PFSK-1 (cell line): ENCODE data around the gene AFTPH.

ENCODE experiments used
- FOXP2 ChIP-seq: optimal IDR thresholded peaks from 2 replicates; pipeline ENCODE3; 2011; ENCODE audit warnings: borderline replicate concordance, control low read depth, inconsistent platforms; ENCODE audit not compliant: insufficient read depth; ENCODE audit errors: extremely low read length, extremely low read depth
- POLR2AphosphoS5 ChIP-seq: IDR thresholded peaks from 2 replicates; pipeline ENCODE4 v1.6.1; 2012; ENCODE audit warnings: low read depth, mild to moderate bottlenecking, control low read depth, low read length, moderate library complexity
- SIN3A ChIP-seq: IDR thresholded peaks from 2 replicates; pipeline ENCODE4 v1.6.1; 2012; ENCODE audit warnings: mild to moderate bottlenecking, low read length, moderate library complexity, borderline replicate concordance; ENCODE audit not compliant: insufficient read depth
- TAF1 ChIP-seq: IDR thresholded peaks from 2 replicates; pipeline ENCODE4 v1.6.1; 2012; ENCODE audit warnings: low read length, control low read depth, borderline replicate concordance; ENCODE audit not compliant: insufficient read depth
- TF ChIP-seq, protein P1 (sequence below), 2 experiments: IDR thresholded peaks; 2 replicates each; pipeline versions ENCODE4 v1.6.1 to v1.8.0; 2011 to 2012; ENCODE audit warnings: low read depth in 2 of 2, low read length in 2 of 2, control low read depth in 1 of 2, inconsistent platforms in 1 of 2, mild to moderate bottlenecking in 1 of 2, moderate library complexity in 1 of 2; ENCODE audit not compliant: insufficient read depth in 1 of 2

The AFTPH gene

DNA sequence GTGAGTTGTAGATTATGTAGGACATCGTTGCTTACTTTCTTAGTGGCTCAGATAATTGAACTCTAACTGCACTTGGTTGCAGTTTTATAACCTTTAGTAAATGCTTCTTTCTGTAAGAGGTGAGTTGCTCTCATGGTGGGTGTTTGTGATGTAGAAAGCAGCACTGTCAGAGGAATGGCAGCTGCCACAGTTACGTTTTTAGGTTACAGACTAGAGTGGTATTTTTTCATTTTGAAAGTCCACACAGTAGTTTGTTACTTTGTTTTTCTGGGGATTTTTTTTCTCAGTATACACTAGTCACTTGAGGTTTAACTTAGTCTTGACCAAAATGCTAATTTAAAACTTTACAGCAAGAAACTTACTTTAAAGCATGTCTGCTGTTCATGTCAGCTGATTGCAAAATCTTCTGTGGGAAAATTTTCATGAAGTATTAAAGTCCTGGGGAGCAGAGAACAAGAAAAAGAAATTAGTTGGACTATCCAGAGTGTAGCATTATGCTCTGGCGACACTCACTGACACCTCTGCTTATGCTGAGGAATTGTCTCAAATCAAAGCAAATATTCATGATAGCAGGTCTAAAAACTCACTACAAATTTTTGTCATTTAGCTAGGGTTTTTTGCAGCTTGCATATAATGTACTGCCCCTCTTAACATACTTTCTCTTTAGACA, 14.8 kb downstream of the AFTPH start:
- TF ChIP-seq FOXP2 (no peak), SIN3A (no peak), POLR2AphosphoS5 (no peak), TAF1 (no peak)
- TF ChIP-seq, protein P1, sequence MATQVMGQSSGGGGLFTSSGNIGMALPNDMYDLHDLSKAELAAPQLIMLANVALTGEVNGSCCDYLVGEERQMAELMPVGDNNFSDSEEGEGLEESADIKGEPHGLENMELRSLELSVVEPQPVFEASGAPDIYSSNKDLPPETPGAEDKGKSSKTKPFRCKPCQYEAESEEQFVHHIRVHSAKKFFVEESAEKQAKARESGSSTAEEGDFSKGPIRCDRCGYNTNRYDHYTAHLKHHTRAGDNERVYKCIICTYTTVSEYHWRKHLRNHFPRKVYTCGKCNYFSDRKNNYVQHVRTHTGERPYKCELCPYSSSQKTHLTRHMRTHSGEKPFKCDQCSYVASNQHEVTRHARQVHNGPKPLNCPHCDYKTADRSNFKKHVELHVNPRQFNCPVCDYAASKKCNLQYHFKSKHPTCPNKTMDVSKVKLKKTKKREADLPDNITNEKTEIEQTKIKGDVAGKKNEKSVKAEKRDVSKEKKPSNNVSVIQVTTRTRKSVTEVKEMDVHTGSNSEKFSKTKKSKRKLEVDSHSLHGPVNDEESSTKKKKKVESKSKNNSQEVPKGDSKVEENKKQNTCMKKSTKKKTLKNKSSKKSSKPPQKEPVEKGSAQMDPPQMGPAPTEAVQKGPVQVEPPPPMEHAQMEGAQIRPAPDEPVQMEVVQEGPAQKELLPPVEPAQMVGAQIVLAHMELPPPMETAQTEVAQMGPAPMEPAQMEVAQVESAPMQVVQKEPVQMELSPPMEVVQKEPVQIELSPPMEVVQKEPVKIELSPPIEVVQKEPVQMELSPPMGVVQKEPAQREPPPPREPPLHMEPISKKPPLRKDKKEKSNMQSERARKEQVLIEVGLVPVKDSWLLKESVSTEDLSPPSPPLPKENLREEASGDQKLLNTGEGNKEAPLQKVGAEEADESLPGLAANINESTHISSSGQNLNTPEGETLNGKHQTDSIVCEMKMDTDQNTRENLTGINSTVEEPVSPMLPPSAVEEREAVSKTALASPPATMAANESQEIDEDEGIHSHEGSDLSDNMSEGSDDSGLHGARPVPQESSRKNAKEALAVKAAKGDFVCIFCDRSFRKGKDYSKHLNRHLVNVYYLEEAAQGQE (IDR thresholded peaks at IDR 0.05; ENCODE audit: insufficient read depth in 1 of 2, low read depth in 2 of 2, low read length in 2 of 2) = no peak

DNA sequence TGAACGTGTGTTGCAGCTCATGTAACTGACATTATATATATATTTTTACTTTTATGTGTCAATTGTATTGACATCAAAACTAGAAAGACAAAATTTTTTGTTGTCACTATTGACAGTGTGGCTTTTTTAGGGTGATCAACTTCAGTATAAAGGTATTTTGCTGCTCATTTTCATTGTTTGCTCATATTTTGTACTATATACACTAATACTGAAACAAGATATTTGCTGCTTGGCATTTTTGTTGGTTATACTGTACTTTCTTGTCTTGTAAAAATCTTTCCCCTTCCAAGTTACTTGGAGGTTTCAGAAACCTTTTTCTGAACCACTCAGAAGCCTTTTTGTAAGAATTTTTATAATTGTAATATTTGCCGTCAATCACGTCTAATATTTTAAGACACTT, 16.5 kb downstream of the AFTPH start:
- TF ChIP-seq TAF1 (no peak), SIN3A (no peak), FOXP2 (no peak), POLR2AphosphoS5 (no peak)
- TF ChIP-seq, protein P1 (IDR thresholded peaks at IDR 0.05; ENCODE audit: insufficient read depth in 1 of 2, low read depth in 2 of 2, low read length in 2 of 2) = no peak

DNA sequence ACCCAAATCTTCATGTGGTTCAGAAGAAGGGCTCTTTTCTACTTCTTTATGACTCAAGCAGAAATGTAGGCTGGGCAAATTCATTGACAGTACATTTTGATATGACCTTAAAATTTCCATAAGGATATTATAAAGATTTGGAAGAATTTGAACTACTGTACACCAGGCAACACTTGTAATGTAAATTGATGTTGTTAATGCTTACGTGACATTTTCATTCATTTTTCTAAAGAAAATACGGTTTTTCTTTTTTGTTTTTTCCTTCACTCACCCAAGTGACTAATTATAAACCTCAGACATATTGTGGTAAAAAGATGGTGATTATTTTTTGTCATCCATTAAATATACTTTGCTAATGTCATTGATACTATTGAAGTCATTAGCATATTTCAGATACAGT, 17.4 kb downstream of the AFTPH start:
- no peak for TF ChIP-seq TAF1
- TF ChIP-seq, protein P1 (IDR thresholded peaks at IDR 0.05; ENCODE audit: insufficient read depth in 1 of 2, low read depth in 2 of 2, low read length in 2 of 2) = no peak

DNA sequence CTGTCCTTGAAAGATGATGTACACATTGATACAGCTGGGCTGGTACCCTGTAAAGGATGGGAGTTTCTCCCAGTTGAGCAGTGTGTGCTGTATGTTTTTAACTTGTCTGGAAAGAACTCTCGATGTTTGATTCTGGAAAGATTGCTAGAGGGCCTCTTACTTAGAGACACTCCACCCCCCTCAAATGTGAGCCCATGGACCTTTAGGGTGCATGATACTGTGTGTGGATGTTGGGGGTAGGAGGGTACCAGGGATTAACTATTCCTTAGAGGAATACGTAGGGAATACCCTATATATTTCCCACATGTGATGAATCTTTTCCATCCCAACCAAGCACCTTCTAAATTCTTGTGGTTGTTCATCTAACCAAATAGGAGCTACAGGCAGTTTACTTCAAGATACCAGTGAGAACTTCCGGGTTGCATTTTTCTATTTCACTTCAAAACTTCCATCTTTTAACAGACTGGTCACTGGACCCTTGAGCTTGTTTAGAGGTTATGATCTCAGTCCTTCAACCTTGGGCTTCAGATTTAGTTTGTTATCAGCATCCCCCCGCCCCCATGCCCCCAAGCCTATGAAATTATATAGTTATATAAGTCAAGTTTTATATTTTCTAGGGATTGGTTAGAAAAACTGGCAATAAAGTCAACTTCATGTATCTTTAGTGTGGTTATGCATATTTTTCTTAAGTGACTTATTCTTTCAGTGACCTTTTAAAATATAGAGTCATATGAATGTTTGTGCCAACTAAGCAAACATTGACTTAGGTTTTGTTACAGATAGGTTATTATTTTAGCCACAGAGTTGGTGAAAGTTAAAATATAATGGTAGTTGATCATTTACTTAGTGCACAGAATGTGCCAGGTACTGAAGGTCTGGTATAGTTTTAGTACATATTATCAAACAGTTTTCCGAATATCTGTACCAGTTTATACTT, 18.2 kb downstream of the AFTPH start:
- TF ChIP-seq FOXP2 (no peak), TAF1 (no peak), SIN3A (no peak), POLR2AphosphoS5 (no peak)
- TF ChIP-seq, protein P1 (IDR thresholded peaks at IDR 0.05; ENCODE audit: insufficient read depth in 1 of 2, low read depth in 2 of 2, low read length in 2 of 2) = no peak
